H1 (cell line): ENCODE measurements around the gene KRABD2.

Experiments
- CTCF ChIA-PET: fragments of 300-600 bp; sonication (Branson Sonifier 250); formaldehyde crosslinking; loops from one replicate; lab custom pipeline; 2021; ENCODE audit not compliant: partially characterized antibody; lab: Charles Lee
- POLR2A ChIA-PET: fragments of 300-600 bp; sonication (Branson Sonifier 250); formaldehyde crosslinking; loops from one replicate; lab custom pipeline; 2021; ENCODE audit warnings: inconsistent platforms; ENCODE audit not compliant: partially characterized antibody; lab: Charles Lee
- DNase-seq, 2 experiments: peaks; one replicate each; pipeline versions ENCODE4 v3.0.0 to v3.0.0-alpha.2; 2010 to 2022; ENCODE audit warnings: low spot score in 2 of 2, low read depth in 1 of 2, mixed read lengths in 1 of 2
- FAIRE-seq: peaks from 2 replicates; lab custom pipeline; 2011; peaks lifted over from hg19 to GRCh38; lab: Jason Lieb, UNC
- H2AFZ ChIP-seq: 2 replicates; pipeline ENCODE4 v1.8.1; 2012; ENCODE audit warnings: low read length, inconsistent platforms
- H2AK5ac ChIP-seq: 2 replicates; pipeline ENCODE4 v1.6.1; 2013; ENCODE audit warnings: low read depth, low read length
- H2BK120ac ChIP-seq: replicated peaks from 2 replicates; pipeline ENCODE3; 2013; ENCODE audit warnings: low read depth, low read length, inconsistent platforms
- H2BK12ac ChIP-seq: 2 replicates; pipeline ENCODE4 v1.6.1; 2013; ENCODE audit warnings: low read depth, low read length
- H2BK15ac ChIP-seq: 2 replicates; pipeline ENCODE4 v1.6.1; 2013; ENCODE audit warnings: low read length
- H2BK20ac ChIP-seq: 2 replicates; pipeline ENCODE4 v1.6.1; 2013; ENCODE audit warnings: low read length
- H2BK5ac ChIP-seq: 2 replicates; pipeline ENCODE4 v1.6.1; 2013; ENCODE audit warnings: low read depth, low read length
- H3K14ac ChIP-seq: 2 replicates; pipeline ENCODE4 v1.6.1; 2013; ENCODE audit warnings: inconsistent platforms; ENCODE audit not compliant: insufficient read length
- H3K18ac ChIP-seq: 2 replicates; pipeline ENCODE4 v1.6.1; 2013; ENCODE audit warnings: low read length; ENCODE audit errors: extremely low read depth
- H3K23ac ChIP-seq: 2 replicates; pipeline ENCODE4 v1.6.1; 2013; ENCODE audit warnings: inconsistent platforms; ENCODE audit not compliant: insufficient read length
- H3K23me2 ChIP-seq: 2 replicates; pipeline ENCODE4 v1.6.1; 2013; ENCODE audit warnings: low read depth, low read length
- H3K27ac ChIP-seq: 2 replicates; pipeline ENCODE4 v1.6.1; 2011; ENCODE audit warnings: low read depth, low read length, inconsistent platforms
- H3K27me3 ChIP-seq, 4 experiments: replicated peaks in 1 of 4; 1 replicate in 1 of 4; 2 replicates in 3 of 4; pipeline versions ENCODE4 v1.6.1 to v1.8.1; 2011 to 2013; ENCODE audit warnings: low read length in 3 of 4, mild to moderate bottlenecking in 3 of 4, inconsistent platforms in 2 of 4, mixed read lengths in 2 of 4, moderate library complexity in 1 of 4; ENCODE audit not compliant: control insufficient read depth in 3 of 4, insufficient read depth in 3 of 4; ENCODE audit errors: extremely low read depth in 1 of 4
- H3K36me3 ChIP-seq, 4 experiments: 2 replicates each; pipeline versions ENCODE4 v1.6.1 to v1.8.1; 2011 to 2013; ENCODE audit warnings: mild to moderate bottlenecking in 4 of 4, low read length in 3 of 4, moderate library complexity in 2 of 4, control low read depth in 1 of 4, inconsistent platforms in 1 of 4; ENCODE audit not compliant: insufficient read depth in 4 of 4, control insufficient read depth in 2 of 4
- H3K4ac ChIP-seq: replicated peaks from 2 replicates; pipeline ENCODE3; 2013; ENCODE audit warnings: low read length, low read depth, mixed read lengths, inconsistent platforms; ENCODE audit not compliant: insufficient read length
- H3K4me1 ChIP-seq, 4 experiments: replicated peaks in 1 of 4; 1 replicate in 1 of 4; 2 replicates in 3 of 4; pipeline versions ENCODE4 v1.6.1 to v1.8.1; 2011 to 2013; ENCODE audit warnings: low read length in 3 of 4, inconsistent platforms in 2 of 4, mixed read lengths in 1 of 4; ENCODE audit not compliant: insufficient read depth in 4 of 4, control insufficient read depth in 3 of 4
- H3K4me2 ChIP-seq, 2 experiments: 2 replicates each; pipeline versions ENCODE4 v1.6.1 to v1.8.1; 2011 to 2013; ENCODE audit warnings: low read depth in 2 of 2, low read length in 2 of 2, control low read depth in 1 of 2, inconsistent platforms in 1 of 2, mild to moderate bottlenecking in 1 of 2; ENCODE audit not compliant: insufficient read depth in 1 of 2
- H3K4me3 ChIP-seq, 4 experiments: fragments of 200-600, 300-600 bp in 1 of 4; sonication (generic), shearing (Covaris generic), sonication (Bioruptor Twin) in 1 of 4; 2 replicates each; pipeline versions ENCODE4 v1.5.1 to v1.8.1; 2011 to 2016; ENCODE audit warnings: low read length in 4 of 4, low read depth in 3 of 4, control low read depth in 2 of 4, inconsistent platforms in 2 of 4, mild to moderate bottlenecking in 2 of 4, mixed read lengths in 1 of 4, moderate library complexity in 1 of 4; ENCODE audit not compliant: insufficient read depth in 2 of 4; ENCODE audit errors: extremely low read depth in 1 of 4
- H3K56ac ChIP-seq: replicated peaks from 2 replicates; pipeline ENCODE3; 2013; ENCODE audit warnings: low read depth, mild to moderate bottlenecking, mixed read lengths, low read length, inconsistent platforms; ENCODE audit not compliant: insufficient read length
- H3K79me1 ChIP-seq: 2 replicates; pipeline ENCODE4 v1.6.1; 2013; ENCODE audit warnings: low read depth, low read length, control low read depth
- H3K79me2 ChIP-seq, 2 experiments: 2 replicates each; pipeline versions ENCODE4 v1.6.1 to v1.8.1; 2012 to 2013; ENCODE audit warnings: low read length in 2 of 2, mild to moderate bottlenecking in 2 of 2, inconsistent platforms in 1 of 2; ENCODE audit not compliant: insufficient read depth in 2 of 2, control insufficient read depth in 1 of 2
- H3K9ac ChIP-seq, 4 experiments: replicated peaks in 1 of 4; 1 replicate in 1 of 4; 2 replicates in 3 of 4; pipeline versions ENCODE4 v1.6.1 to v1.8.1; 2011 to 2013; ENCODE audit warnings: low read depth in 3 of 4, low read length in 3 of 4, control low read depth in 2 of 4, mild to moderate bottlenecking in 2 of 4, moderate library complexity in 2 of 4, inconsistent platforms in 1 of 4; ENCODE audit errors: extremely low read depth in 1 of 4
- H3K9me3 ChIP-seq, 2 experiments: 2 replicates each; pipeline versions ENCODE4 v1.6.1 to v1.8.1; 2012 to 2013; ENCODE audit warnings: mild to moderate bottlenecking in 2 of 2, moderate library complexity in 2 of 2, control low read depth in 1 of 2, inconsistent platforms in 1 of 2, low read depth in 1 of 2, low read length in 1 of 2, mixed read lengths in 1 of 2; ENCODE audit not compliant: insufficient read depth in 2 of 2
- H4K20me1 ChIP-seq, 2 experiments: replicated peaks in 1 of 2; 2 replicates each; pipeline versions ENCODE3 to v1.8.1; 2011 to 2013; ENCODE audit warnings: inconsistent platforms in 2 of 2, low read length in 2 of 2, mild to moderate bottlenecking in 1 of 2; ENCODE audit not compliant: insufficient read depth in 2 of 2, control insufficient read depth in 1 of 2
- H4K5ac ChIP-seq: 2 replicates; pipeline ENCODE4 v1.6.1; 2013; ENCODE audit warnings: low read length, low read depth, mixed read lengths, inconsistent platforms; ENCODE audit not compliant: insufficient read length
- H4K8ac ChIP-seq: 2 replicates; pipeline ENCODE4 v1.8.0; 2013; ENCODE audit warnings: mild to moderate bottlenecking, moderate library complexity, low read length, inconsistent platforms; ENCODE audit not compliant: insufficient read depth; ENCODE audit errors: extremely low read depth
- H4K91ac ChIP-seq: replicated peaks from 2 replicates; pipeline ENCODE3; 2013; ENCODE audit warnings: low read length, mixed read lengths, inconsistent platforms; ENCODE audit not compliant: insufficient read length
- CHD2 ChIP-seq: IDR thresholded peaks from 2 replicates; pipeline ENCODE4 v1.6.1; 2012; ENCODE audit warnings: low read length, improper control_type of control experiment
- GTF2F1 ChIP-seq: IDR thresholded peaks from 2 replicates; pipeline ENCODE4 v1.6.1; 2012; ENCODE audit warnings: low read depth, low read length, improper control_type of control experiment, borderline replicate concordance
- JUN ChIP-seq: IDR thresholded peaks from 2 replicates; pipeline ENCODE4 v1.6.1; 2011; ENCODE audit warnings: low read depth, mild to moderate bottlenecking, improper control_type of control experiment, low read length
- KDM1A ChIP-seq: fragments of 200-600, 300-600 bp; sonication (generic); IDR thresholded peaks from 2 replicates; pipeline ENCODE4 v1.7.1; 2016; ENCODE audit warnings: mild to moderate bottlenecking, low read length, borderline replicate concordance
- NRF1 ChIP-seq: IDR thresholded peaks from 2 replicates; pipeline ENCODE4 v1.6.1; 2011; ENCODE audit warnings: mild to moderate bottlenecking, low read depth, low read length, improper control_type of control experiment
- WGBS, 2 experiments: shearing (Covaris generic) in 1 of 2; methylation state at CpG; one replicate each; pipeline versions ENCODE4 v1.1.6 to v1.1.7; 2013 to 2015; ENCODE audit warnings: low lambda C conversion rate in 2 of 2, mixed read lengths in 2 of 2, inconsistent platforms in 1 of 2, low coverage in 1 of 2, missing lambda C conversion rate in 1 of 2; ENCODE audit not compliant: insufficient replicate concordance in 2 of 2, insufficient coverage in 1 of 2, insufficient read length in 1 of 2; ENCODE audit errors: extremely low coverage in 1 of 2, missing lambda C conversion rate in 1 of 2; 5-methylcytosine and 5-hydroxymethylcytosine counted together

KRABD2 gene

GRCh38 chr17:8391711-8392110, 15.2 kb upstream of the KRABD2 start:
- Histone ChIP-seq H3K23ac (no peak overlapping the region), H3K4me3 (no peak overlapping the region), H4K5ac (no peak overlapping the region), H3K14ac (no peak overlapping the region), H2BK120ac (no peak overlapping the region), H2BK12ac (no peak overlapping the region), H3K79me1 (no peaks in the 10 kb centered on the region; the same call in 1 of the 2 replicates), H3K79me2 (no peaks in the 10 kb centered on the region), H3K9ac (no peak overlapping the region), H3K27me3 (no peaks in the 10 kb centered on the region), H2AFZ (no peak overlapping the region), H2BK15ac (no peak overlapping the region), H4K20me1 (peaks cover 0 to 3% of the 10 kb centered on the region in 2 experiments), H3K56ac (no peak overlapping the region), H3K4ac (no peak overlapping the region), H3K36me3 (no peaks in the 10 kb centered on the region), H4K91ac (no peak overlapping the region), H2AK5ac (no peak overlapping the region), H4K8ac (no peak overlapping the region), H3K4me2 (peak overlapping the region; percentile 3 to 26; a peak in 1 of 4 replicates), H3K9me3 (no peaks in the 10 kb centered on the region), H3K27ac (no peak overlapping the region), H2BK20ac (no peak overlapping the region), H2BK5ac (no peak overlapping the region; the same call in 1 of the 2 replicates), H3K18ac (no peak overlapping the region; the same call in 1 of the 2 replicates), H3K4me1 (peaks cover 4 to 12% (median 4%) of the 10 kb centered on the region in 4 experiments; a peak in 6 of 7 replicates), H3K23me2 (peaks cover 4% of the 10 kb centered on the region; the same call in 1 of the 2 replicates)
- DNase-seq (no peak), FAIRE-seq (no peak)
- ChIA-PET CTCF (interaction anchor here (0.8 to 2.0 kb wide), 4 partner anchors 10 to 394 kb away, joined by 3 to 8 read pairs (median 4); no protein-coding TSS in a partner anchor), POLR2A (interaction anchor here (2.7 to 4.7 kb wide), 2 partner anchors 8 to 44 kb away, joined by 7 to 51 read pairs; partner anchors contain the start of genes NDEL1 and RPL26)
- TF ChIP-seq KDM1A (no peak), CHD2 (no peak), GTF2F1 (no peak), NRF1 (no peak), JUN (no peak)
- 74% methylated on average over 9 of the region's 9 CpGs; no CpG with 5 or more reads in 1 of the 2 experiments for WGBS, 2 experiments
